ENCODE measurements around the gene ARHGAP18. TPM values are rescaled to one million over a fixed set of nuclear protein-coding genes. Genes with fewer than 3 reads are reported as not detected.

ARHGAP18 gene
- total and polyA plus RNA-seq, 2 of the 13 experiments (the other 11 are each of a cell fraction or from before 2014, with no cell fraction given) = 58.2 to 115 TPM

- TF ChIP-seq ZNF616 (CRISPR knock-in tag; IDR thresholded peaks at IDR 0.05; ENCODE audit: low read depth) (no peak), SYNCRIP (IDR thresholded peaks at IDR 0.05; ENCODE audit: insufficient read depth, low read depth, low read length) (no peak), FOSL1 (CRISPR knock-in tag; IDR thresholded peaks at IDR 0.05; ENCODE audit: borderline replicate concordance) (no peak), TCF7 (IDR thresholded peaks at IDR 0.05; ENCODE audit: low read depth) (no peak), TEAD3 (CRISPR knock-in tag; optimal IDR thresholded peaks at IDR 0.05; ENCODE audit: borderline replicate concordance) (no peak), PREB (CRISPR knock-in tag; IDR thresholded peaks at IDR 0.05) (no peak), ZNF567 (CRISPR knock-in tag; IDR thresholded peaks at IDR 0.05; ENCODE audit: borderline replicate concordance) (no peak)
Measured at GRCh38 chr6:129673748-129674147, 36.2 kb downstream of the ARHGAP18 start (continued).

GRCh38 chr6:129672881-129673631, 36.9 kb downstream of the ARHGAP18 start:
- H3K36me3 ChIP-seq (replicated peaks in 1 of 2; ENCODE audit: control insufficient read depth in 1 of 2, insufficient read depth in 2 of 2, low read length in 2 of 2) = peaks cover 4 to 27% of the 10 kb centered on the region in 2 experiments
- H3K9me3 ChIP-seq (ENCODE audit: low read length) = no peaks in the 10 kb centered on the region
- no TSS peak for BruUV-seq (replicated peaks)
- no peak overlapping the region for H2AFZ ChIP-seq (ENCODE audit: low read length)
- no peaks in the 10 kb centered on the region for H3K27me3 ChIP-seq (ENCODE audit: control insufficient read depth in 1 of 2, insufficient read depth in 2 of 2, low read length in 2 of 2)
- no peak for FAIRE-seq
- DNase-seq (ENCODE audit: low spot score) = peak; percentile 55
- H3K79me2 ChIP-seq (ENCODE audit: insufficient read depth, low read length) = peaks cover 95% of the 10 kb centered on the region
- H3K27ac ChIP-seq (ENCODE audit: extremely low read length, insufficient read depth, low read length) = peak overlapping the region; percentile 33
- in situ Hi-C loops (cut with HindIII; ENCODE audit: extremely low pct_ligation_motif_present, low pct_unique_long_range_greater_than_20kb) (no loop called here), intact Hi-C loops (cut with micrococcal nuclease; ENCODE audit: unreplicated experiment) (no loop called here)
- no peak overlapping the region for H3K4me3 ChIP-seq (replicated peaks in 1 of 3; ENCODE audit: insufficient read depth in 1 of 3, low read depth in 2 of 3, low read length in 3 of 3)
- H4K20me1 ChIP-seq (ENCODE audit: insufficient read depth, low read length) = no peaks in the 10 kb centered on the region; the same call in 1 of the 2 replicates
- no peak for ATAC-seq
- peaks cover 75% of the 10 kb centered on the region for H3K4me1 ChIP-seq (ENCODE audit: insufficient read depth, low read length)
- POLR2A ChIA-PET = interaction anchor here (0.9 to 3.6 kb wide), 4 partner anchors 9 to 22 kb away, joined by 3 to 9 read pairs (median 4); no protein-coding TSS in a partner anchor
- H3K4me2 ChIP-seq (ENCODE audit: low read depth, low read length) = 0 out of 2 replicates have a peak overlapping the region, but pooled peaks have one; percentile 3
- 89% methylated on average over 2 of the region's 2 CpGs for WGBS (ENCODE audit: low lambda C conversion rate)
- H3K9ac ChIP-seq (ENCODE audit: insufficient read depth, low read depth, low read length) = no peak overlapping the region
- CTCF ChIA-PET (ENCODE audit: low intra/inter-chr PET ratio, low total read pairs) = no interaction called here
- TF ChIP-seq ZBTB25 (CRISPR knock-in tag; IDR thresholded peaks at IDR 0.05) (no peak), ZBTB7B (CRISPR knock-in tag; IDR thresholded peaks at IDR 0.05) (no peak), NR2F1 (CRISPR knock-in tag; IDR thresholded peaks at IDR 0.05) (no peak), KIAA2018 (CRISPR knock-in tag; IDR thresholded peaks at IDR 0.05; ENCODE audit: borderline replicate concordance) (no peak), GATAD1 (CRISPR knock-in tag; IDR thresholded peaks at IDR 0.05) (no peak)
